ENCODE measurements around the gene MBD2. TPM values are rescaled to one million over a fixed set of nuclear protein-coding genes. Genes with fewer than 3 reads are reported as not detected.
A peak's percentile ranks its signal among the peaks of the same experiment; 100 is the strongest.

The MBD2 gene
- total and polyA plus RNA-seq, 3 experiments from 2014 or later: 27.2 to 201 (median 195) TPM

DNA sequence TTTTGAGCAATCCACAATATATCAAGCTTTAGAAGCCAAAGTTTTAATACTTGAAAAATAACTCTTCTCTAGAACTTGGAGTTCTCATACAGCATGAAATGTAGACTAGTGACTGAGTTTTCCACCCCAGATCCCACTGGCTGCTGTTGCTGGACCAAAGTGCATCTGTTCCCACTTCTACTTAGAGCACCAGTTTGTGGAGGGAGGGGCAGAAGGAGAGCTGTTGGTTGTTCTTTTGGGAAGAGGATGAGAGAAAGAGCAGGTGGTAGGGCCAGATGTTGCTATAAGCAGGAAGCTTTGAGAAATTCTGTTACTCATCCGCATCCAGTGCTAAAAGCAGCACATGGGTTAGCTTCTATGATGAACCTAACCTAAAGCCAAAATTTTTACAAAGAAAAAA, 59.0 kb downstream of the MBD2 start:
- Histone ChIP-seq H3K4me1 (ENCODE audit: insufficient read depth, low read length) (no peaks in the 10 kb centered on the region), H3K9me3 (ENCODE audit: low read length) (no peaks in the 10 kb centered on the region), H3K27me3 (ENCODE audit: insufficient read depth, low read length, poor library complexity, severe bottlenecking) (no peaks in the 10 kb centered on the region), H3K27ac (ENCODE audit: low read depth, low read length) (no peak overlapping the region), H3K36me3 (ENCODE audit: insufficient read depth, low read length) (peaks cover 35% of the 10 kb centered on the region), H3K4me3 (ENCODE audit: low read length) (no peak overlapping the region)
- Mint-ChIP-seq H3K36me3 (peaks cover 3 to 79% (median 24%) of the 10 kb centered on the region in 3 donors), H3K4me3 (no peak overlapping the region), H3K4me1 (peaks cover 2 to 10% (median 3%) of the 10 kb centered on the region in 3 donors), H3K27ac (peak overlapping the region in 2 of 8 donors; percentile 42 to 64), H3K9me3 (no peaks in the 10 kb centered on the region), H3K27me3 (no peaks in the 10 kb centered on the region)
- POLR2A ChIA-PET: no interaction called here
- CTCF ChIA-PET: no interaction called here
- no peak for DNase-seq

DNA sequence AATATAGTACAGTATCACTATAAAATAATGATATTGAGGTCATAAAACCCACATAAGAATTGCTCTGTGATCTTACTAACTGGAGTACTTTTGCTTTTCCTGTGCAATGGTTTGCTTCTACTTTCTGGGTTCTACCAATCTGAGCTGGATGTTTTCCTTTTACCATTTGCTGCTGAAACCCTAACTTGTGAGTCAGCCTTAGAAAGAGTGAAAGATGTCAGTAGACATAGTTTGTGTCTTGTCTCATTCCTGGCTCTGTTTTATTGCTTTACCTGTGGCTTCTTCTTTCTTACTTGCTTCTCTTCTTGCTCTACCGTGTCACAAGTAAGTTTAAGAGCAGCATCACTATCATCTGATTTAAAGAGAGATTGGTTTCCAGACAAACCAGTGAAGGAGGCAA, 61.0 kb downstream of the MBD2 start:
- no peak for DNase-seq
- Mint-ChIP-seq H3K4me1 (peaks cover 0 to 4% (median 0%) of the 10 kb centered on the region in 3 donors), H3K4me3 (no peak overlapping the region), H3K27me3 (no peaks in the 10 kb centered on the region), H3K27ac (peak overlapping the region in 2 of 8 donors; percentile 43 to 70), H3K36me3 (peaks cover 10 to 84% (median 35%) of the 10 kb centered on the region in 3 donors), H3K9me3 (no peaks in the 10 kb centered on the region)
- H3K4me1 ChIP-seq (ENCODE audit: insufficient read depth, low read length): no peaks in the 10 kb centered on the region
- POLR2A ChIA-PET: no interaction called here
- H3K27ac ChIP-seq (ENCODE audit: low read depth, low read length): no peak overlapping the region
- no peak overlapping the region for H3K4me3 ChIP-seq (ENCODE audit: low read length)
- H3K36me3 ChIP-seq (ENCODE audit: insufficient read depth, low read length): peaks cover 51% of the 10 kb centered on the region
- no peaks in the 10 kb centered on the region for H3K9me3 ChIP-seq (ENCODE audit: low read length)
- H3K27me3 ChIP-seq (ENCODE audit: insufficient read depth, low read length, poor library complexity, severe bottlenecking): no peaks in the 10 kb centered on the region
- CTCF ChIA-PET: interaction anchor here (1.6 kb wide), 1 partner anchor 19 kb away, joined by 3 read pairs; no protein-coding TSS in a partner anchor

DNA sequence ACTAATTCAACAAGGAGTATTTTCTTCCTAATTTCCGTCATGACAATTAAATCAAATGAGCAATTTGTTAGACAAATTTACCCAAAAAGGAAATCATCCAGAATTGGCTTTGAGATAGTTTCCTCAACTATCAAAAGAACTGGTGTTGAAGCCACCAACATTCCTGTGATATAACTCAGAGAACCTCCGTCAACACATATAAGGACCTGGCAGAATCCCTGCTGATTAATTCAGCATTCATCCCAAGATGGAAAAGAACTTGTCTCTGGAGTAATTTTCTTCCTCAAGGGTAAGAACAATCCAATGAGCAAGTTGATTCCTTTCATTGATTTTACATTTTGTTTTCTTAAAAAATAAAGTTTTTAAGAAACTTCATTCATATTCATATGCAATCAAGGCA, 62.0 kb downstream of the MBD2 start:
- ChIA-PET CTCF (interaction anchor here (1.6 kb wide), 1 partner anchor 20 kb away, joined by 3 read pairs; no protein-coding TSS in a partner anchor), POLR2A (no interaction called here)
- peak overlapping the region in 1 of 8 donors; percentile 10 for H3K27ac Mint-ChIP-seq
- no peak overlapping the region for H3K27ac ChIP-seq (ENCODE audit: low read depth, low read length)
- H3K9me3 ChIP-seq (ENCODE audit: low read length): no peaks in the 10 kb centered on the region
- H3K27me3 Mint-ChIP-seq: no peaks in the 10 kb centered on the region
- H3K27me3 ChIP-seq (ENCODE audit: insufficient read depth, low read length, poor library complexity, severe bottlenecking): no peaks in the 10 kb centered on the region
- peaks cover 59% of the 10 kb centered on the region for H3K36me3 ChIP-seq (ENCODE audit: insufficient read depth, low read length)
- H3K36me3 Mint-ChIP-seq: peaks cover 13 to 93% (median 38%) of the 10 kb centered on the region in 3 donors
- H3K9me3 Mint-ChIP-seq: no peaks in the 10 kb centered on the region
- no peak overlapping the region for H3K4me3 Mint-ChIP-seq
- no peaks in the 10 kb centered on the region for H3K4me1 ChIP-seq (ENCODE audit: insufficient read depth, low read length)
- no peak overlapping the region for H3K4me3 ChIP-seq (ENCODE audit: low read length)
- DNase-seq: no peak
- H3K4me1 Mint-ChIP-seq: peaks cover 0 to 4% (median 0%) of the 10 kb centered on the region in 3 donors

DNA sequence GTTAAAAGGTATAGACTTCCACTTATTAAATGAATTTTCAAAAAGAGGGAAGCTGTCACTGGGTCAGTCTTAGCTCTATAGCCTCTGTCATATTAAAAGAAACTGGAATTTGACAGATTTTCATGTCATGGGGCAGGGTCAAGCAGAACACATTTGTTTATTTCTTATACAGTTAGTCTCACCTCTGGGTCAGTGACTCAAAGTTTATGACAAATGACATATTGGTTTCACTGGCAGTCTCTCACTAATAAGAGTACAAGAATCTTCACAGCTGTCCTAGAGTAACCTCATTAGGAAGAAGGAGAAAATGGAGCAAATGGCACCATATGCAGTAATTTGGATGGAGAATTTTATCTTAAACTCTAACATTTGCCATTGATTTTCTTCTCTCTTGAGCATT, 63.2 kb downstream of the MBD2 start:
- Histone ChIP-seq H3K27ac (ENCODE audit: low read depth, low read length) (no peak overlapping the region), H3K27me3 (ENCODE audit: insufficient read depth, low read length, poor library complexity, severe bottlenecking) (no peaks in the 10 kb centered on the region), H3K4me1 (ENCODE audit: insufficient read depth, low read length) (no peaks in the 10 kb centered on the region), H3K9me3 (ENCODE audit: low read length) (no peaks in the 10 kb centered on the region), H3K36me3 (ENCODE audit: insufficient read depth, low read length) (peaks cover 59% of the 10 kb centered on the region), H3K4me3 (ENCODE audit: low read length) (no peak overlapping the region)
- peaks cover 0 to 4% (median 0%) of the 10 kb centered on the region in 3 donors for H3K4me1 Mint-ChIP-seq
- no peaks in the 10 kb centered on the region for H3K27me3 Mint-ChIP-seq
- H3K4me3 Mint-ChIP-seq: no peak overlapping the region
- CTCF ChIA-PET: no interaction called here
- POLR2A ChIA-PET: no interaction called here
- DNase-seq: no peak
- H3K36me3 Mint-ChIP-seq: peaks cover 13 to 90% (median 39%) of the 10 kb centered on the region in 3 donors
- peak overlapping the region in 3 of 8 donors; percentile 2 to 32 (median 19) for H3K27ac Mint-ChIP-seq
- no peaks in the 10 kb centered on the region for H3K9me3 Mint-ChIP-seq

DNA sequence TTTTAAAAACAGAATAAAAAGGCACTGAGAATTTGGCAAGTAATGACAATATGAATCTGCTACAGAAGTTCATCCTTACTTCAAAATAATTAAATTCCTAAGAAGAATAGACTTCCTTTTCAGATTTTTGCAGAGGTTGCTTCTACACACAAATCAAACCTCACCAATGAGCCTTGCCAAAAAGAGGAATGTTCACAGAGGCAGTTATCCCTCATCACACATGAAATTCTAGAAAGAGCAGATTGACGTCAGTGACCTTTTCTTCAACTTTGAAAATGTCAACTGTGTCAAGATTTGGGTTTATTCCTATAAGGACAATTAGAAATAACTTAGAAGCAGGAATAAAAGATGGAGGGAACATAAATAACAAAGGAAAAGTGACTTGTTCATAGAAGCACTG, 64.6 kb downstream of the MBD2 start:
- Mint-ChIP-seq H3K27me3 (no peaks in the 10 kb centered on the region), H3K4me3 (no peak overlapping the region), H3K27ac (peak overlapping the region in 2 of 8 donors; percentile 18 to 44), H3K4me1 (peaks cover 0 to 4% (median 0%) of the 10 kb centered on the region in 3 donors), H3K9me3 (no peaks in the 10 kb centered on the region), H3K36me3 (peaks cover 13 to 88% (median 45%) of the 10 kb centered on the region in 3 donors)
- no peaks in the 10 kb centered on the region for H3K4me1 ChIP-seq (ENCODE audit: insufficient read depth, low read length)
- no peak overlapping the region for H3K27ac ChIP-seq (ENCODE audit: low read depth, low read length)
- POLR2A ChIA-PET: no interaction called here
- H3K27me3 ChIP-seq (ENCODE audit: insufficient read depth, low read length, poor library complexity, severe bottlenecking): no peaks in the 10 kb centered on the region
- H3K9me3 ChIP-seq (ENCODE audit: low read length): no peaks in the 10 kb centered on the region
- DNase-seq: no peak
- H3K36me3 ChIP-seq (ENCODE audit: insufficient read depth, low read length): peaks cover 53% of the 10 kb centered on the region
- no peak overlapping the region for H3K4me3 ChIP-seq (ENCODE audit: low read length)
- CTCF ChIA-PET: no interaction called here

DNA sequence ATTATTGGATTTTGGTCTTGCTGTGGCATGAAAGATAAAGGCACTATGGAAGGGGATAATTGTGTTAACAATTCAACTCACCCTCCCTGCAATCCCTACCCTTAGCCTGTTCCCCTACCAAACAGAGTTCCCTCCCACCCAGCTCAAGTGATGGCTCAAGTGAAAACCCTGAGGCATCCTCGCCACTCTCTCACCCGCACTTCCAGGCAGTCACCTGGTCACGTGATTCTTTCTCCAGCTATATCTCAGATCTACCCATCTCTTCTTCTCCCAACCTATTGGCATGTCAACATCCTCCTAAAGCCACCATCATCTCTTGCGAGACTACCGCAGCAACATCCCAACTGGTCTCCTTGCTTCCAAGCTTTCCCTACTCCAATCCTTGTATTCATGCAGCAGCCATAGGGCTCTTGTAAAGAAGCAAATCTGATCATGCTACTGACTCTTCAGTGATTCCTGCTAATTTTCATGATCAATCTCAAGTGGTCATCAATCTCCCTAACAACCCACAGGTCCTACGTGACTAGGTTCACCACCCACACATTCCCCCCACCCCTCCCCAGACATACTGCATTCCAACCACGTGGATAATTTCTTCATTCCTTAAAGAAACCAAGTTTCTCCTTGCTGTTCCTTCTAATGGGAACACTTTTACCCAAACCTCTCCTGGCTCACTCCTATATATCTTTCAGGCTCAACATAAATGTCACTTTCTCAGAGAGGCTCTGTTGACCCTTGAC, 66.7 kb downstream of the MBD2 start:
- no peak for DNase-seq
- Mint-ChIP-seq H3K4me1 (no peaks in the 10 kb centered on the region), H3K27me3 (no peaks in the 10 kb centered on the region), H3K9me3 (no peaks in the 10 kb centered on the region), H3K4me3 (no peak overlapping the region), H3K27ac (peak overlapping the region in 4 of 8 donors; percentile 23 to 86 (median 63)), H3K36me3 (peaks cover 10 to 90% (median 46%) of the 10 kb centered on the region in 3 donors)
- POLR2A ChIA-PET: no interaction called here
- no peak overlapping the region for H3K27ac ChIP-seq (ENCODE audit: low read depth, low read length)
- H3K4me1 ChIP-seq (ENCODE audit: insufficient read depth, low read length): no peaks in the 10 kb centered on the region
- CTCF ChIA-PET: no interaction called here
- H3K27me3 ChIP-seq (ENCODE audit: insufficient read depth, low read length, poor library complexity, severe bottlenecking): no peaks in the 10 kb centered on the region
- H3K4me3 ChIP-seq (ENCODE audit: low read length): no peak overlapping the region
- H3K9me3 ChIP-seq (ENCODE audit: low read length): no peaks in the 10 kb centered on the region
- H3K36me3 ChIP-seq (ENCODE audit: insufficient read depth, low read length): peaks cover 38% of the 10 kb centered on the region

- Histone ChIP-seq H3K27ac (ENCODE audit: low read depth, low read length) (no peak overlapping the region), H3K9me3 (ENCODE audit: low read length) (no peaks in the 10 kb centered on the region), H3K4me3 (ENCODE audit: low read length) (no peak overlapping the region), H3K27me3 (ENCODE audit: insufficient read depth, low read length, poor library complexity, severe bottlenecking) (no peaks in the 10 kb centered on the region), H3K36me3 (ENCODE audit: insufficient read depth, low read length) (peaks cover 23% of the 10 kb centered on the region), H3K4me1 (ENCODE audit: insufficient read depth, low read length) (no peaks in the 10 kb centered on the region)
- H3K4me3 Mint-ChIP-seq: no peak overlapping the region
- H3K4me1 Mint-ChIP-seq: peaks cover 0 to 3% (median 0%) of the 10 kb centered on the region in 3 donors
- H3K36me3 Mint-ChIP-seq: peaks cover 10 to 78% (median 40%) of the 10 kb centered on the region in 3 donors
- H3K27ac Mint-ChIP-seq: no peak overlapping the region
- no peak for DNase-seq
- no peaks in the 10 kb centered on the region for H3K9me3 Mint-ChIP-seq
- H3K27me3 Mint-ChIP-seq: no peaks in the 10 kb centered on the region
- ChIA-PET POLR2A (no interaction called here), CTCF (no interaction called here)
Measured at GRCh38 chr18:54155412-54155811, 69.1 kb downstream of the MBD2 start.

DNA sequence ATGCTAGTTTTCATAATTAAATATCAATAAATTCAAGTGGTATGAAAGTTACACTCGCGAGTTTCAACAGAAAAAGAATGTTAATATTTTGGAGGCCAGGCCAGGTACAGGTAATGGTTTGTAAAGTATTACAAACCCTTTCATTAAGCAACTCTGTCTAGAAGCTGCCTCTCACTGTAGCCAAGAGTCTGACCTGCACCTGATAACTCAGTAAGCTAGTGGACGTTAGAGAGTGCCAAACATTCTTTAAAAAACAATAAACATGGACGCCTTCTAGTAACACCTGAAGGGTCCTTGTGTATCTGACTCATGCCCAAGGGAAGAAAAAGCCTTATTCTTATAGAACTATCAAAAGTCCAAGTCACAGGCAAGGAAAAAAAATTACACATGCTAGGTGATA, 70.2 kb downstream of the MBD2 start:
- H3K27me3 Mint-ChIP-seq: no peaks in the 10 kb centered on the region
- ChIA-PET CTCF (no interaction called here), POLR2A (interaction anchor here (0.5 kb wide), 1 partner anchor 1433 kb away, joined by 5 read pairs; no protein-coding TSS in a partner anchor)
- Histone ChIP-seq H3K27ac (ENCODE audit: low read depth, low read length) (no peak overlapping the region), H3K4me1 (ENCODE audit: insufficient read depth, low read length) (no peaks in the 10 kb centered on the region), H3K36me3 (ENCODE audit: insufficient read depth, low read length) (peaks cover 11% of the 10 kb centered on the region), H3K27me3 (ENCODE audit: insufficient read depth, low read length, poor library complexity, severe bottlenecking) (no peaks in the 10 kb centered on the region), H3K4me3 (ENCODE audit: low read length) (no peak overlapping the region), H3K9me3 (ENCODE audit: low read length) (no peaks in the 10 kb centered on the region)
- no peak for DNase-seq
- no peak overlapping the region for H3K4me3 Mint-ChIP-seq
- no peaks in the 10 kb centered on the region for H3K9me3 Mint-ChIP-seq
- peaks cover 4 to 66% (median 32%) of the 10 kb centered on the region in 3 donors for H3K36me3 Mint-ChIP-seq
- peaks cover 4 to 7% (median 5%) of the 10 kb centered on the region in 3 donors for H3K4me1 Mint-ChIP-seq
- peak overlapping the region in 1 of 8 donors; percentile 39 for H3K27ac Mint-ChIP-seq
